Ovary (tissue), 3 donors: ENCODE results near the gene OGFOD3.

Experiments used
- CTCF ChIP-seq, 3 donors: fragments of 450-650 bp in 2 of 3; fragments of 200-600 bp in 1 of 3; IDR thresholded peaks; one replicate each; pipeline versions ENCODE4 v1.5.1 to v1.8.0; 2016 to 2022; ENCODE audit warnings: antibody characterized with exemption in 3 of 3, mild to moderate bottlenecking in 1 of 3
- EP300 ChIP-seq: sonication (generic); formaldehyde crosslinking; IDR thresholded peaks from one replicate; pipeline ENCODE4 v1.6.1; 2017; ENCODE audit warnings: antibody characterized with exemption
- donor health status: DM: no; HTN: no; CAD: no.

DNA sequence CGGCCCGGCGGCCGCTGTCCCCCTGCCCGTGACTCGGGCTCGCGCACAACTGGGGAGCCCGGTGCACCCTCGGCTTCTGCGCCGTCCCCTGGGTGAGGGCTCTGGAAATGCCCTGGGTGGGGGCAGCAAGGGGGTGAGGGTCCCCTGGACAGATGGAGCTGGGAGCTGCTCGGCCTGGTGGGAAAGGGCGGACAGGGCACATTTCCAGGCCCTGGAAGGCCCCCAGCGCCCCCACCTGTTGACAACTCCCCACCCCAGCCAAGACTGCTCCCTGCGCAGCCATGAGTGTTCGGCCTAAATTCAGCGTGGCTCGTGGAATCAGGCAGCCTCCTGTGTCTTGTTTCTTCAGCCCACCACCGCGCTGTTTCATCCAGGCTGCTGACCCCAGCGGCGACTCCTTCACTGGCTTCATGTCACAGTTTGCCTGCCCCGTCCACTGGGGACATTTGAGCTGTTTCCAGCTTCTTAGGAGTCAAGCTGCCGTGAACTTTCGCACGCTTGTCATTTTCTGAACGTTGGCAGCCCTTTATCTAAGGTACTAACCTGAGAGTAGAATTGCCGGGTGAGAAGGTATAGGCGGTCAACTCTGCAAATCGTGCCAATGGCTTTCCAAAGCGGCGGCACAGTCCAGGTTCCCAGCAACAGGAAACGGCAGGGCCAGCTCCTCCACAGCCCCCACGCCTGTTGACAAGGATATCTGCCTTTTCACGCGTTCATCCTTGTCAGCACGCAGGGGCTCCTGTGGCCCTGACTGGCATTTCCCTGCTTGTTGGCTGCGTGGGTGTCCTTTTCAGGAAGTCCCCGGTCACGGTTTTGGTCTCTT lies 45.9 kb downstream of the OGFOD3 start:
- TF ChIP-seq CTCF (IDR thresholded peaks at IDR 0.05): no peak
- TF ChIP-seq EP300: no peak
